ENCODE data around the gene ZNF79. TPM values are rescaled to one million over a fixed set of nuclear protein-coding genes. Genes with fewer than 3 reads are reported as not detected.

Gene ZNF79
- total RNA-seq, 4 donors from 2014 or later, result 5.3 to 16.3 (median 12.7) TPM

- WGBS, 2 donors (ENCODE audit: low coverage in 1 of 2), result 86 to 100% methylated on average over 2 to 6 of the region's 10 CpGs
- Histone ChIP-seq H3K36me3 (peaks cover 0 to 94% of the 10 kb centered on the region in 2 donors), H3K4me1 (no peaks in the 10 kb centered on the region), H3K27ac (no peak overlapping the region), H3K27me3 (no peaks in the 10 kb centered on the region), H3K4me3 (no peak overlapping the region), H3K9me3 (no peaks in the 10 kb centered on the region)
- TF ChIP-seq, protein P1, sequence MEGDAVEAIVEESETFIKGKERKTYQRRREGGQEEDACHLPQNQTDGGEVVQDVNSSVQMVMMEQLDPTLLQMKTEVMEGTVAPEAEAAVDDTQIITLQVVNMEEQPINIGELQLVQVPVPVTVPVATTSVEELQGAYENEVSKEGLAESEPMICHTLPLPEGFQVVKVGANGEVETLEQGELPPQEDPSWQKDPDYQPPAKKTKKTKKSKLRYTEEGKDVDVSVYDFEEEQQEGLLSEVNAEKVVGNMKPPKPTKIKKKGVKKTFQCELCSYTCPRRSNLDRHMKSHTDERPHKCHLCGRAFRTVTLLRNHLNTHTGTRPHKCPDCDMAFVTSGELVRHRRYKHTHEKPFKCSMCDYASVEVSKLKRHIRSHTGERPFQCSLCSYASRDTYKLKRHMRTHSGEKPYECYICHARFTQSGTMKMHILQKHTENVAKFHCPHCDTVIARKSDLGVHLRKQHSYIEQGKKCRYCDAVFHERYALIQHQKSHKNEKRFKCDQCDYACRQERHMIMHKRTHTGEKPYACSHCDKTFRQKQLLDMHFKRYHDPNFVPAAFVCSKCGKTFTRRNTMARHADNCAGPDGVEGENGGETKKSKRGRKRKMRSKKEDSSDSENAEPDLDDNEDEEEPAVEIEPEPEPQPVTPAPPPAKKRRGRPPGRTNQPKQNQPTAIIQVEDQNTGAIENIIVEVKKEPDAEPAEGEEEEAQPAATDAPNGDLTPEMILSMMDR (IDR thresholded peaks at IDR 0.05), result no peak
- TF ChIP-seq POLR2AphosphoS5 (IDR thresholded peaks at IDR 0.05) (no peak), EP300 (IDR thresholded peaks at IDR 0.05) (no peak), POLR2A (IDR thresholded peaks at IDR 0.05) (no peak)
- ATAC-seq, result no peak
Measured at GRCh38 chr9:127473501-127473900, 49.3 kb downstream of the ZNF79 start.

DNA sequence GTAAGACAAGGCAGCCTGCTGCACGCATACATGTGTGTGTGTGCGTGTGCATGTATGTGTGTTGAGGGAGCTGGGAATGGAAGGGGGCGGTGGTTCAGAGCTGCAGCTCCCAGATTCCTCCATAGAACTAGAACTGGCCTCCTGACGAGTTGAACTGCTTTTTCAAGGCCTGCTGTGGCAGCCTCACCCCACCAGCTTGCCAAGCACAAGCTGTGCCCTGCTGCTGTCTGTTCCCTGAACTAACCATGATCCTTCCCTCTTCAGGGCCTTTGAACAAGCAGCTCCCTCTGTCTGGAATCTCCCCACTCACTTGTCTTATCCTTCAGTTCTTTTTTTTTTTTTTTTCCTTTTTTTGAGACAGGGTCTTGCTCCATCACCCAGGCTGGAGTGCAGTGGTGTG is 49.8 kb downstream of the ZNF79 start:
- H3K36me3 ChIP-seq, result peaks cover 0 to 94% of the 10 kb centered on the region in 2 donors
- 89% methylated on average over 4 of the region's 4 CpGs; no CpG with 5 or more reads in 1 of the 2 donors for WGBS, 2 donors (ENCODE audit: low coverage in 1 of 2)
- H3K27ac ChIP-seq, result no peak overlapping the region
- H3K4me3 ChIP-seq, result no peak overlapping the region
- TF ChIP-seq POLR2A (IDR thresholded peaks at IDR 0.05) (no peak), POLR2AphosphoS5 (IDR thresholded peaks at IDR 0.05) (no peak), EP300 (IDR thresholded peaks at IDR 0.05) (no peak)
- TF ChIP-seq, protein P1 (IDR thresholded peaks at IDR 0.05), result no peak
- H3K4me1 ChIP-seq, result no peaks in the 10 kb centered on the region
- H3K27me3 ChIP-seq, result no peaks in the 10 kb centered on the region
- ATAC-seq, result no peak
- H3K9me3 ChIP-seq, result no peaks in the 10 kb centered on the region

- H3K4me1 ChIP-seq, result no peaks in the 10 kb centered on the region
- H3K36me3 ChIP-seq, result peaks cover 0 to 94% of the 10 kb centered on the region in 2 donors
- no peaks in the 10 kb centered on the region for H3K9me3 ChIP-seq
- WGBS, 2 donors (ENCODE audit: low coverage in 1 of 2), result 80 to 92% methylated on average over 1 to 4 of the region's 5 CpGs
- no peak overlapping the region for H3K4me3 ChIP-seq
- H3K27me3 ChIP-seq, result no peaks in the 10 kb centered on the region
- ATAC-seq, result no peak
- TF ChIP-seq POLR2AphosphoS5 (IDR thresholded peaks at IDR 0.05) (no peak), EP300 (IDR thresholded peaks at IDR 0.05) (no peak), POLR2A (IDR thresholded peaks at IDR 0.05) (no peak)
- H3K27ac ChIP-seq, result no peak overlapping the region
Measured at GRCh38 chr9:127474592-127474991, 50.4 kb downstream of the ZNF79 start.

DNA sequence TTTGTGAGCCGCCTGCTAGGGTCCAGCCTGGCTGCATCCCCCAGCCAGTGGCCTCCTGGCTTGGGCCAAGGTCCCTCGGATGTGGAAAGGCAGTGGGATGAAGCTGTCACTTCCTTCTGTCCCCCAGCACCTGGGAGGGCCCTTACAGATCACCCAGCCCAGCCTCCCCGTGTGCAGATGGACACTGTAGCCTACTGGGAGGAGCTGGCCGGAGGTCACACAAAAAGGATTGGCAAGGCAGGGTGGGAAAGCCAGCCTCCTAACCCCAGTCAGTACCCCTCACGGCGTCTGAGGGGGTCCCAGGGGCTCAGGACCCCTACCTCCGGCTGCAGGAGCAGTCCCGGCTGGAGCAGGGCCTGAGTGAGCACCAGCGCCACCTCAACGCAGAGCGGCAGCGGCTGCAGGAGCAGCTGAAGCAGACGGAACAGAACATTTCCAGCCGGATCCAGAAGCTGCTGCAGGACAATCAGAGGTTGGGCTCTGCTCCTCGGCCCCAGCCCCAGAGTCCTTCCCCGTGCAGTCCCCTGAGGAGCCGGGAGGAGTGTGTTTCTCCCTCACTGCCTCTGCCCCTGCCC is 55.4 kb downstream of the ZNF79 start:
- Histone ChIP-seq H3K4me1 (no peaks in the 10 kb centered on the region), H3K27ac (no peak overlapping the region), H3K4me3 (no peak overlapping the region), H3K9me3 (no peaks in the 10 kb centered on the region), H3K36me3 (peaks cover 0 to 98% of the 10 kb centered on the region in 2 donors), H3K27me3 (no peaks in the 10 kb centered on the region)
- TF ChIP-seq POLR2AphosphoS5 (IDR thresholded peaks at IDR 0.05), result no peak
- TF ChIP-seq, protein P1 (IDR thresholded peaks at IDR 0.05), result no peak
- TF ChIP-seq EP300 (IDR thresholded peaks at IDR 0.05), result no peak
- no peak for TF ChIP-seq POLR2A (IDR thresholded peaks at IDR 0.05)
- ATAC-seq, result no peak
- WGBS, 2 donors (ENCODE audit: low coverage in 1 of 2), result no CpG with 5 or more reads among the region's 17 CpGs

DNA sequence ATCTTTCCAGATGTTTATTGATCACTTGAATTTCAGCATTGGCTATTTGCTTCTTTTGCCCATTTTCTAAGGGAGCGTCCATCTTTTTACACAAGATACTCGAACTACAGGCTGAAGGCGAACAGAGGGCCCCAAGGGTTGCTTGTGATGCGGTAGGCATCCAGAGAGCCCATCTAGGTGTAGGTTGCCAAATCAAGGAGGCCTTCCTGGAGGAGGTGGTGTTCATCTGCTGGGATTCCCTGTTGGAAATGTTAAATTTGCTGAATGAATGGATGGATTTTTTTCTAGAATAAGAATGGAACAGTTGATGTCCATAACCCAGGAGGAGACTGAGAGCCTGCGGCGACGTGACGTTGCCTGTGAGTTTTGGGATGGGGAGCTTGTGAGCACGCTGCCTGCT is 58.5 kb downstream of the ZNF79 start:
- TF ChIP-seq, protein P1 (IDR thresholded peaks at IDR 0.05), result no peak
- TF ChIP-seq POLR2A (IDR thresholded peaks at IDR 0.05), result no peak
- no peak overlapping the region for H3K27ac ChIP-seq
- WGBS, 2 donors (ENCODE audit: low coverage in 1 of 2), result 88 to 100% methylated on average over 2 to 9 of the region's 9 CpGs
- H3K4me1 ChIP-seq, result no peaks in the 10 kb centered on the region
- no peaks in the 10 kb centered on the region for H3K27me3 ChIP-seq
- ATAC-seq, result no peak
- H3K9me3 ChIP-seq, result no peaks in the 10 kb centered on the region
- H3K4me3 ChIP-seq, result no peak overlapping the region
- peaks cover 0 to 98% of the 10 kb centered on the region in 2 donors for H3K36me3 ChIP-seq
